HCT116 (cell line): Measurements from ENCODE around the gene OLA1. TPM values are rescaled to one million over a fixed set of nuclear protein-coding genes. Genes with fewer than 3 reads are reported as not detected.

Source experiments
- ATAC-seq: fragments of 200-7000 bp; cut with Tn5 transposase; 2 replicates; pipeline ENCODE4 v1.9.1; 2020; ENCODE audit warnings: mild to moderate bottlenecking, moderate library complexity
- BruUV-seq: library from RNA; stranded (reverse); fragments of 400-500 nt; replicated peaks from 2 replicates; lab custom pipeline; 2021; lab: Mats Ljungman, UMichigan
- CTCF ChIA-PET: fragments of 300-600 bp; sonication (Branson Sonifier 250); formaldehyde crosslinking; loops from one replicate; lab custom pipeline; 2021; ENCODE audit warnings: antibody characterized with exemption; lab: Charles Lee
- POLR2A ChIA-PET: fragments of 300-600, 350-600 bp; sonication (Branson Sonifier 250); formaldehyde crosslinking; loops from one replicate; lab custom pipeline; 2021; ENCODE audit warnings: antibody characterized with exemption; lab: Charles Lee
- RAD21 ChIA-PET, 2 experiments: fragments of 300-600 bp; sonication (Branson Sonifier 250); formaldehyde crosslinking; loops; one replicate each; lab custom pipeline; 2023; ENCODE audit warnings: low total read pairs in 2 of 2; ENCODE audit not compliant: uncharacterized antibody in 2 of 2, unreplicated experiment in 2 of 2, low non-redundant PET in 1 of 2; lab: Charles Lee
- DNase-seq: peaks from one replicate; pipeline ENCODE4 v3.0.0-alpha.2; 2010; ENCODE audit warnings: low read depth, low spot score
- H2AFZ ChIP-seq: fragments of 200-600 bp; shearing (Covaris generic), sonication (generic); 2 replicates; pipeline ENCODE4 v1.6.1; 2017; ENCODE audit warnings: low read depth, mixed run types, mixed read lengths, antibody characterized with exemption, low read length; ENCODE audit not compliant: poor library complexity, severe bottlenecking
- H3K27ac ChIP-seq: 2 replicates; pipeline ENCODE4 v1.5.1; 2012; ENCODE audit warnings: low read depth, low read length
- H3K27me3 ChIP-seq: fragments of 200-600 bp; sonication (generic); 2 replicates; pipeline ENCODE4 v1.6.1; 2016; ENCODE audit warnings: mixed run types, low read length, mixed read lengths; ENCODE audit not compliant: insufficient read depth
- H3K36me3 ChIP-seq, 2 experiments: fragments of 200-500 bp in 1 of 2; fragments of 200-600 bp in 1 of 2; sonication (Bioruptor generic) in 1 of 2; sonication (generic) in 1 of 2; 2 replicates each; pipeline versions ENCODE4 v1.5.1 to v1.6.1; 2014 to 2016; ENCODE audit warnings: low read length in 2 of 2, inconsistent platforms in 1 of 2, mixed read lengths in 1 of 2, mixed run types in 1 of 2; ENCODE audit not compliant: insufficient read depth in 2 of 2, control insufficient read depth in 1 of 2
- H3K4me1 ChIP-seq, 2 experiments: fragments of 200-600 bp in 1 of 2; sonication (generic) in 1 of 2; 2 replicates each; pipeline versions ENCODE4 v1.5.1 to v1.6.1; 2012 to 2017; ENCODE audit warnings: low read length in 2 of 2, inconsistent platforms in 1 of 2, mild to moderate bottlenecking in 1 of 2, mixed read lengths in 1 of 2, mixed run types in 1 of 2, moderate library complexity in 1 of 2; ENCODE audit not compliant: insufficient read depth in 2 of 2, control insufficient read depth in 1 of 2
- H3K4me2 ChIP-seq: fragments of 200-600 bp; sonication (generic); 2 replicates; pipeline ENCODE4 v1.6.1; 2017; ENCODE audit warnings: mixed run types, low read length, mixed read lengths
- H3K4me3 ChIP-seq, 2 experiments: fragments of 200-600 bp in 1 of 2; sonication (generic) in 1 of 2; replicated peaks in 1 of 2; 2 replicates each; pipeline ENCODE4 v1.5.1; 2011 to 2016; ENCODE audit warnings: low read length in 2 of 2, control low read depth in 1 of 2, low read depth in 1 of 2, mild to moderate bottlenecking in 1 of 2, mixed read lengths in 1 of 2, mixed run types in 1 of 2
- H3K79me2 ChIP-seq: fragments of 200-600 bp; sonication (generic); 2 replicates; pipeline ENCODE4 v1.6.1; 2017; ENCODE audit warnings: mild to moderate bottlenecking, mixed run types, low read length, moderate library complexity, mixed read lengths; ENCODE audit not compliant: insufficient read depth
- H3K9ac ChIP-seq: fragments of 200-600 bp; sonication (generic); 2 replicates; pipeline ENCODE4 v1.6.1; 2016; ENCODE audit warnings: low read length, mixed read lengths
- H3K9me2 ChIP-seq: fragments of 200-600 bp; sonication (generic), shearing (Covaris generic); 2 replicates; pipeline ENCODE4 v1.6.1; 2017; ENCODE audit warnings: mixed run types, mild to moderate bottlenecking, moderate library complexity; ENCODE audit not compliant: insufficient read depth
- H3K9me3 ChIP-seq, 2 experiments: fragments of 200-500 bp in 1 of 2; fragments of 200-600 bp in 1 of 2; sonication (Bioruptor generic) in 1 of 2; sonication (generic) in 1 of 2; 2 replicates each; pipeline ENCODE4 v1.6.1; 2014 to 2017; ENCODE audit warnings: low read length in 2 of 2, mixed read lengths in 2 of 2, inconsistent platforms in 1 of 2, low read depth in 1 of 2, mild to moderate bottlenecking in 1 of 2, mixed run types in 1 of 2, moderate library complexity in 1 of 2; ENCODE audit not compliant: control insufficient read depth in 1 of 2, insufficient read depth in 1 of 2
- H4K20me1 ChIP-seq: fragments of 200-600 bp; sonication (generic), shearing (Covaris generic); 2 replicates; pipeline ENCODE4 v1.6.1; 2017; ENCODE audit warnings: mixed run types, mild to moderate bottlenecking, moderate library complexity; ENCODE audit not compliant: insufficient read depth
- ATF3 ChIP-seq: IDR thresholded peaks from 2 replicates; pipeline ENCODE4 v1.6.1; 2012
- CBX3 ChIP-seq: IDR thresholded peaks from 2 replicates; pipeline ENCODE4 v1.6.1; 2012; ENCODE audit warnings: low read depth
- CEBPB ChIP-seq: IDR thresholded peaks from 2 replicates; pipeline ENCODE4 v1.6.1; 2012; ENCODE audit warnings: low read depth
- CTCF ChIP-seq, 3 experiments: fragments of 200-600 bp in 1 of 3; sonication (generic) in 1 of 3; IDR thresholded peaks in 2 of 3; conservative IDR thresholded peaks in 1 of 3; 2 replicates each; pipeline ENCODE4 v1.5.1; 2012 to 2017; ENCODE audit warnings: low read depth in 2 of 3, low read length in 2 of 3, antibody characterized with exemption in 1 of 3, borderline replicate concordance in 1 of 3, control low read depth in 1 of 3, mild to moderate bottlenecking in 1 of 3, mixed read lengths in 1 of 3, mixed run types in 1 of 3, moderate library complexity in 1 of 3; ENCODE audit not compliant: insufficient read depth in 1 of 3
- ELF1 ChIP-seq: IDR thresholded peaks from 2 replicates; pipeline ENCODE4 v1.6.1; 2012; ENCODE audit warnings: low read depth, borderline replicate concordance
- EZH2 ChIP-seq: fragments of 200-600 bp; sonication (generic); IDR thresholded peaks from 2 replicates; pipeline ENCODE4 v1.6.1; 2017; ENCODE audit warnings: antibody characterized with exemption, mixed run types
- EZH2phosphoT487 ChIP-seq: fragments of 200-600 bp; IDR thresholded peaks from 2 replicates; pipeline ENCODE4 v1.6.1; 2018; ENCODE audit warnings: antibody characterized with exemption, borderline replicate concordance
- FOSL1 ChIP-seq: IDR thresholded peaks from 2 replicates; pipeline ENCODE4 v1.6.1; 2012; ENCODE audit warnings: low read depth
- JUND ChIP-seq: IDR thresholded peaks from 2 replicates; pipeline ENCODE4 v1.6.1; 2012
- MAX ChIP-seq: IDR thresholded peaks from 2 replicates; pipeline ENCODE4 v1.6.1; 2012
- POLR2A ChIP-seq: IDR thresholded peaks from 2 replicates; pipeline ENCODE4 v1.7.0; 2011; ENCODE audit warnings: borderline replicate concordance; ENCODE audit not compliant: insufficient read depth, insufficient read length; ENCODE audit errors: extremely low read depth
- POLR2AphosphoS5 ChIP-seq: IDR thresholded peaks from 2 replicates; pipeline ENCODE4 v1.6.1; 2011; ENCODE audit warnings: mild to moderate bottlenecking, low read depth, low read length, moderate library complexity
- RAD21 ChIP-seq: IDR thresholded peaks from 2 replicates; pipeline ENCODE4 v1.6.1; 2012; ENCODE audit warnings: low read depth, mild to moderate bottlenecking
- SIN3A ChIP-seq: IDR thresholded peaks from 2 replicates; pipeline ENCODE4 v1.6.1; 2012; ENCODE audit warnings: low read depth
- SP1 ChIP-seq: IDR thresholded peaks from 2 replicates; pipeline ENCODE4 v1.6.1; 2012; ENCODE audit warnings: low read depth
- SRF ChIP-seq: IDR thresholded peaks from 2 replicates; pipeline ENCODE4 v1.6.1; 2012; ENCODE audit warnings: low read depth
- TCF7L2 ChIP-seq: IDR thresholded peaks from 2 replicates; pipeline ENCODE4 v1.7.0; 2011; ENCODE audit warnings: borderline replicate concordance, inconsistent platforms; ENCODE audit not compliant: insufficient read depth, insufficient read length; ENCODE audit errors: extremely low read depth
- YY1 ChIP-seq: IDR thresholded peaks from 2 replicates; pipeline ENCODE4 v1.6.1; 2011; ENCODE audit warnings: low read length, low read depth, moderate library complexity, mild to moderate bottlenecking; ENCODE audit not compliant: insufficient replicate concordance; ENCODE audit errors: extremely low read depth
- ZBTB33 ChIP-seq: IDR thresholded peaks from 2 replicates; pipeline ENCODE4 v1.6.1; 2011; ENCODE audit warnings: mild to moderate bottlenecking, low read length, moderate library complexity; ENCODE audit not compliant: insufficient replicate concordance; ENCODE audit errors: extremely low read depth
- ZFX ChIP-seq: fragments of 450-650 bp; IDR thresholded peaks from 2 replicates; pipeline ENCODE4 v1.6.1; 2017
- intact Hi-C: fragments of 100-400 bp; cut with micrococcal nuclease; formaldehyde crosslinking; loops from 2 replicates; pipeline ENCODE4 v1.10.0; 2022
- total RNA-seq: library from RNA; stranded (reverse); gene quantifications from one replicate; pipeline ENCODE4 v1.2.1, GENCODE V29; 2021; ENCODE audit not compliant: unreplicated experiment

OLA1 gene
- total RNA-seq, 1 experiment from 2014 or later = 219 TPM

GRCh38 chr2:174046172-174046571, 202.2 kb downstream of the OLA1 start:
- peaks cover 10 to 17% of the 10 kb centered on the region in 2 experiments; a peak in 3 of 4 replicates for H3K4me1 ChIP-seq
- RAD21 ChIA-PET = no interaction called here
- no peaks in the 10 kb centered on the region for H4K20me1 ChIP-seq
- intact Hi-C loops = loop anchor here (10.0 kb wide), 1 partner anchor 641 kb away; no protein-coding TSS in a partner anchor
- no peaks in the 10 kb centered on the region for H3K27me3 ChIP-seq
- POLR2A ChIA-PET = no interaction called here
- H3K9me2 ChIP-seq = no peaks in the 10 kb centered on the region
- no peaks in the 10 kb centered on the region for H3K79me2 ChIP-seq
- no peak overlapping the region for H3K4me2 ChIP-seq
- H3K9me3 ChIP-seq = no peaks in the 10 kb centered on the region
- no peak overlapping the region for H2AFZ ChIP-seq
- no peak overlapping the region for H3K4me3 ChIP-seq
- H3K36me3 ChIP-seq = no peaks in the 10 kb centered on the region
- no peak overlapping the region for H3K9ac ChIP-seq
- no peak for TF ChIP-seq MAX
- TF ChIP-seq ELF1 = no peak
- TF ChIP-seq FOSL1 = no peak
- TF ChIP-seq EZH2 = no peak
- TF ChIP-seq ZFX = no peak
- TF ChIP-seq SIN3A = no peak
- TF ChIP-seq POLR2AphosphoS5 = no peak
- TF ChIP-seq ZBTB33 = no peak
- TF ChIP-seq CEBPB = no peak
- no peak for TF ChIP-seq SRF
- TF ChIP-seq RAD21 = no peak
- TF ChIP-seq SP1 = no peak
- TF ChIP-seq ATF3 = no peak
- TF ChIP-seq YY1 = no peak
- TF ChIP-seq CBX3 = no peak
- TF ChIP-seq CTCF (IDR thresholded peaks at IDR 0.05 in 2 of 3, conservative IDR thresholded peaks at IDR 0.05 in 1 of 3; ENCODE audit: borderline replicate concordance in 1 of 3, insufficient read depth in 1 of 3, low read depth in 2 of 3, low read length in 2 of 3) = no peak
- no peak for TF ChIP-seq EZH2phosphoT487
- no peak for TF ChIP-seq POLR2A
- TF ChIP-seq JUND = no peak
- TF ChIP-seq TCF7L2 = no peak
- DNase-seq (no peak), ATAC-seq (no peak)
- CTCF ChIA-PET = no interaction called here
- no peak overlapping the region for H3K27ac ChIP-seq
- BruUV-seq = no TSS peak
